GM12873 (cell line): Measurements from ENCODE around the gene ADM2.

Source experiments
- CTCF ChIP-seq: IDR thresholded peaks from 2 replicates; pipeline ENCODE4 v1.5.1; 2012; ENCODE audit warnings: low read depth, mild to moderate bottlenecking, moderate library complexity, low read length, control low read depth; ENCODE audit not compliant: insufficient read depth; ENCODE audit errors: missing control alignments

ADM2 gene, protein sequence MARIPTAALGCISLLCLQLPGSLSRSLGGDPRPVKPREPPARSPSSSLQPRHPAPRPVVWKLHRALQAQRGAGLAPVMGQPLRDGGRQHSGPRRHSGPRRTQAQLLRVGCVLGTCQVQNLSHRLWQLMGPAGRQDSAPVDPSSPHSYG

DNA sequence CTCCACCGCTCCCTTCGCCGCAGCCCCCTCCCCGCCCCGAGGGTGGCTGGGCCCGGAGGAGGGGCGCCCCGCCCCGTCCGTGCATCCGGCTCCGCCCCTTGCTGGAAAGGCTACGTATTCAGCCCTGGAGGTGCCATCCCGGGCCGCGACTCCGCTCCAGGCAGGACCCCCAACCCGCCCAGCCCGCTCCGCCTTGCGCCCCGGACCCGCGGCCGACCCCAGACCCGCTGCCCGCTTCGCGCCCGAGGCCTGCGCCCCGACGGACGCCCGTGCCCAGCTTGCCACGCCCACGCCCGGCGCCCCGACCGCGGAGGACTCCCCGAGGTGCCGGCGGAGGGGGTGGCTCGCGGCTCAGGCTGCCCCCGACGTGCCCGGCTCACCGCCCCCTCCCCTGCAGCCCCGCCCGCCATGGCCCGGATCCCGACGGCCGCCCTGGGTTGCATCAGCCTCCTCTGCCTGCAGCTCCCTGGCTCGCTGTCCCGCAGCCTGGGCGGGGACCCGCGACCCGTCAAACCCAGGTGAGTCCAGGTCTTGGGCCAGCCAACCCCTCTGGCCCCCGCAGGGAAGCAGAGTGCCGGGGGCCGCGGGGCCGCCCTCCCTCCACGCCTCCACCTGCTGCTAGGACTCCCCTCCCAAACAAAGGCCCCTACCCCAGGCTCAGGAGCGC is at the start of gene ADM2:
ADM2 (plus strand) TSS at position 104 of the 667 bp plus-strand sequence; CDS start at position 409, 305 bp downstream.
- TF ChIP-seq CTCF = no peak

GRCh38 chr22:50432131-50432876 is 49.0 kb upstream of the ADM2 start:
- TF ChIP-seq CTCF = no peak

DNA sequence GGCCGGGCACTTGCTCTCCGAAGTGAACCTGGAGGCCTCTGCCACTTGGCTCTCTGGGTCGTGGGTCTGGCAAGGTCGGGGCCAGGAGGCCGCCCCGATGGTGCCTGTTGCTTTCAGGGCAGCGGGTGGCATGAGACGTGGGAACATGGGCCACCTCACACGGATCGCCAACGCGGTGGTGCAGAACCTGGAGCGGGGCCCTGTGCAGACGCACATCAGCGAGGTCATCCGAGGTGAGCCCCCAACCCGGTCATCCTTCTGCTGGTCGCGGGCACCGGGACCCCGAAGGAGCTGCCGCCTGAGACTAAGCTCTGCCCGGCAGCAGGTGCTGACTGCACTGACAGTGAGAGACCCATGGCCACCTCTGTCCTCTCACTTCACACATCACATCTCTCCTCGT is 46.5 kb upstream of the ADM2 start:
- TF ChIP-seq CTCF = no peak

DNA sequence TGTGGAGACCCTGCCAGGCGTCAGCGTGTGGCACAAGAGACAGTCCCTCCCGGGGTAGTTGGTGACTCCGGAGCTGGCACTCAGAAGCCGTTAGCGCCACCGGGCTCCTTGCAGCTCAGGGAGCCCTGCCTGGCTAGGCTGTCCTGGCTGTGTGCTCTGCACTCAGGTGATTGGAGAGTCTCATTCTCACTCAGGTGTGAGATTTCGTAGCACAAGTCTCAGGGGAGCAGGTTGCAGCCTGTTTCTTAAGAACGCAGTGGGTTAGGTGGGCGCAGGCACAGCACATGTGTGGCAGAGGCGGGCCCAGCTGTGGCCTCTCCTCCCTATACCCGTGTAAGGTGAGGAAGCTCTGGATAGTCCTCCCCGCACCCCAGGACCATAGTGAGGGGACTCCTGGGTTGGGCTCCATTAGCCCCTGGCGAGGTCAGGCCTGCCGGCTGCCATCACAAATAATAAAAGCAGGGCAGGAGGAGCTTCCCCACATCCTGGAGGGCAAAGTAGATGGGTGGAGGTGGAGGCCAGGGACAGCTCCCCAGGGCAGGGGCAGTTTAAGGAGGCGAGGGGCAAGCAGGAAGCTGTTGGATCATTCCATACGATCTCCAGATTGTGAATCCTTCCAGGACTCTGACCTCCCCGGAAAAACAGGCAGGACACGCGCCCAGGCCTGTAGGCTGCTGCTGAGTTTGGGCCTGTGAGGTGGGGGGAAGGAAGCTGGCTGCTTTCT is 45.9 kb upstream of the ADM2 start:
- no peak for TF ChIP-seq CTCF

GRCh38 chr22:50436015-50436830 is 45.1 kb upstream of the ADM2 start:
- TF ChIP-seq CTCF = no peak

DNA sequence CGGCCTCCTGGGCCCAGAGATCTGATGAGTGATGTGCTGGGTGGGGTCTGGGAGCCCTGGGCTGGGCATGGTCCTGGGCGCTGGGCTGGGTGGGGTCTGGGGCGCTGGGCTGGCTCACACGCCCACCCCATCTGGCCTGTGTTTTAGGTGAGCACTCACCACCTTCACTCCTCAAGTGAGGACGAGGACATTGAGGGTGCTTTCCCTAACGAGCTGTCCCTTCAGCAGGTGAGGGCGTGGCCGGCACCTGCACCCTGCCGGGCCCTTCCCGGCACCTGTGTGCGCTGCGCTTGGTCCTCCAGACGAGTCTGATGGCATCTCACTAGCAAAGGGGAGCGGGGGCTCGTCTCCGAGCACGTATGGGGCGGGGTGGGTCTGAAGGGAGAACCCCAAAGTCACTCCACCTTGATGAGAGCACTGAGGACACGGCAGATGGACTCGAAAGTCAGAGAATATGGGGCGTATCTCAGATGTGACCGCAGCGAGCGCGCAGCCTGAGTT is 44.5 kb upstream of the ADM2 start:
- no peak for TF ChIP-seq CTCF
